HG03571 (cell line): ENCODE measurements around the gene PEDS1.
"Not testable (repeated sequence)": the region's sequence is repeated elsewhere in the genome, so short reads cannot be mapped to it uniquely, and the experiment has no call there.

Experiments
- ATAC-seq: cut with Tn5 transposase; IDR thresholded peaks from one replicate; pipeline ENCODE4 v1.9.1; 2021; ENCODE audit not compliant: unreplicated experiment

Gene PEDS1

DNA sequence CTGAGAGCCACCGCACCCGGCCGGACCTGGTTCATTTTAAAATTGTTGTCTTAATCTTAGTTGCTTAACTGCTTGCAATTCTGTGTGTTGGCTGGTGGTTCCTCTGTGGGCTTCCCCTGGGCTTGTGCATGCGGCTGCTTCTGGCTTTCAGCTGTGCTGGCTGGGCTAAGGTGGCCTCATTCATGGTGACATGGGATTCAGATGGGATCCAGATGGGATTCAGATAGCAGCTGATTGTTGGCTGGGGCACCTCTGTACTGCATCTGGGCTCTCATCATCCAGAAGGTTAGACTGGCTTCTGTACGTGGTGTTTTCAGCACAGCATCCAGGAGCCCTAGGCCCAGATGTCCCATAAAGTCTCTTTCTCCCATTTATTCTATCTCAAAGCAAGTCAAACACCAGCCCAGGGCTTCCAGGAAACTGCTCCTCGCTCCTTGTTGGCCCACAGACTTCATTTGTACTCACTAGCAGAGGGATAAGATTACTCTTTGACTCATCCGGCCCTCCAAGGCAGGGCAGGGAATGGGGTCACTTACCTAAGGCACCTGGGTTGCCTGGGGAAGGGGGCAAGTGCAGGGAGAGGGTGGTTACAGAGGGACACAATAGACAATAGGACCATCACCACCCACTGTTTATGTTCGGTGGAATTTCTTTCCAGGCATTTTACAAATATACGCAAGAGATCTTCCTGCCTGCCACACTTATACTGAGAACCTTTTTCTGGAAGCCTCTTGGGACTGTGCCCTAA lies 10.2 kb upstream of the PEDS1 start:
- no peak for ATAC-seq

DNA sequence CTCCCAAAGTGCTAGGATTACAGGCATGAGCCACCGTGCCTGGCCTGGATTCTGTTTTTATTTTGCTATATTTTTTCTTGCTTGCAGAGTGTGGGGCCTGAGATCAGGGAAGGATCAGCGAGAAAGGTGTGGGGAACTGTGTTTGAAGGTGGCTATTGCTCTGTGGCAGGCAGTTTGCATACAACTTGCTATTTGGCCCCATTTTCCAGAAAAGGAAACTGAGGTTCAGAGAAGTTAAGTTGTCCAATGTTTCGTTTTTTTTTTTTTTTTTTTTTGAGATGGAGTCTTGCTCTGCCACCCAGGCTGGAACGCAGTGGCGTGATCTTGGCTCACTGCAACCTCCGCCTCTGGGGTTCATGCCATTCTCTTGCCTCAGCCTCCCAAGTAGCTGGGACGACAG lies 8.0 kb upstream of the PEDS1 start:
- not testable (repeated sequence) for ATAC-seq

DNA sequence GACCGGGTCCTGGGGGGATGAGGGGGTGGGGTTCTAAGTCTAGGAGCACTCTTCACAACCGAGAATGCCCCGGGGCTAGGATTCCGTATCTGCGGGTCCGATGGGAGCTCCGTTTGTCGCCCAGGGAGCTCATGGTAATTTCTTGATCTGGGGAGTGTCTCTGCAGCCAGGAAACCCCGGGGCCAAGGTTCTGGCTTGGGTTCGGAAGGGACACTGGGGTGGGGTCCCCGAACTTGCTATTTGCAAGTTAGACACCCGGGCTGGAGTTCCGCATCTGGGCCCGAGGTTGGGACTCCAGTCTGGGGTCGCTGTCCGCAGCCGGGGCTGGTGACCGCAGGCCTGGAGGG lies 397 bp downstream of the PEDS1 start:
- ATAC-seq: no peak

DNA sequence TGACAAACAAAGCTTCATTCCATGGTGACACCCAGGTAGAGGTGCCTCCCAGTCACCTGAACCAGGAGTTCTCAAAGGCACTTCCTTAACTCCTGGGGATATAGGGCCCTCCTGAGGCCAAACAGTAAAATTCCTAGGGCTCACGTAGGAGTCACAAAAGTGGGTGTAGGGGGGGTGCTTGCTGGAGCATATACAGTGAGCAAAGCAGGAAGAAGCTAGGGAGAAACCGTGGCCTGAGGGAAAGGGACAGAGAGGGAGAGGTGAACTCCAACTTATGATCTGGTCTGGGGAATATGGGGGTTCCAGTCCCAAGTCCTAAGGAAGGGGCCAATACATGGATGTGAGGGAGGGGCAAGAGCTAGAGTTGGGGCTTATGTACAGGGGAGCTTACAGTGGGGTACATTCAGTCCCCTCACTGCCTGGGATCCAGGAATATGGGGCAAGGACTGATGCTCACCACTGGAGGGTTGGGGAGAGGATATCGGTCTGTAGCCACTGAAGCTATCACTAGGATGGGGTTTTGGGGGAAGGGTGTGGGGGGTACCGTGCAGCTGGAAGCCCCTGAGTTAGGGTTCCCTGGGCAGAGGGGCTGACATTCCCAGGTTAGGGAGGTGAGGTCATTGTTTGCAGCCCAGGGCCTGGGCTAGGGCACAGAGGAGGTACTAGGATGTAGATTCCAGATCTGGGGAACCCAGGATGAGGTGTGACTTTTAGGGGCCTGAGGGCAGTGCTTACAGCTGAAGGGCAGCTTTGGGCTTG lies 950 bp downstream of the PEDS1 start:
- ATAC-seq: no peak

DNA sequence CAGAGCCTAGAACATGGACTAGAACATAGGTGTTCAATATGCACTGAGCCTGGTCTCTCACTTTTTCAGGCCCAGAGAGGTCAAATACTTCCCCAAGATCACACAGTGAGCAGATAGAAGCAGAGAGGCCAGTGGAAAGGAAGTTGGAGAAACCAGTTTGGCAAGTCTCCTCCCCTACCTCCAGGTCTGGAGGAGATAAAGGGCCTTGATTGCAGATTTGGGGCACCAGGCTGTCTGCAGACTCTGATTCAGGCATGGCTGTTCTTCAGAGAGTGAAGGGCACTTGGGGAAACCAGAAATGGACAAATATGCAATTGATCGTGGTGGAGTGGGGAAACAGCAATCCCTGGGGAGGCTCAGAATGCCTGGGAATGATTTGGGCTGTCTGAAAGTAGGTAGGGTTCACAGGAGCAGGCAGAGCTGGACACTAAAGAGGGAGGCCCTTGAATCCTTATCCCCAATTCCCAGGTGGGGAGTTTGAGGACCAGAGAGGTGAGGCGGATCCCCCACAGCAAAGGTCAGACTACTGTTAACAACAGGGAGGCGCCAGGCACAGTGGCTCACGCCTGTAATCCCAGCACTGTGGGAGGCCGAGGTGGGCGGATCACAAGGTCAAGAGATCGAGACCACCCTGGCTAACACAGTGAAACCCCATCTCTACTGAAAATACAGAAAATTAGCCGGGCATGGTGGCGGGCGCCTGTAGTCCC lies 2.3 kb downstream of the PEDS1 start:
- no peak for ATAC-seq

DNA sequence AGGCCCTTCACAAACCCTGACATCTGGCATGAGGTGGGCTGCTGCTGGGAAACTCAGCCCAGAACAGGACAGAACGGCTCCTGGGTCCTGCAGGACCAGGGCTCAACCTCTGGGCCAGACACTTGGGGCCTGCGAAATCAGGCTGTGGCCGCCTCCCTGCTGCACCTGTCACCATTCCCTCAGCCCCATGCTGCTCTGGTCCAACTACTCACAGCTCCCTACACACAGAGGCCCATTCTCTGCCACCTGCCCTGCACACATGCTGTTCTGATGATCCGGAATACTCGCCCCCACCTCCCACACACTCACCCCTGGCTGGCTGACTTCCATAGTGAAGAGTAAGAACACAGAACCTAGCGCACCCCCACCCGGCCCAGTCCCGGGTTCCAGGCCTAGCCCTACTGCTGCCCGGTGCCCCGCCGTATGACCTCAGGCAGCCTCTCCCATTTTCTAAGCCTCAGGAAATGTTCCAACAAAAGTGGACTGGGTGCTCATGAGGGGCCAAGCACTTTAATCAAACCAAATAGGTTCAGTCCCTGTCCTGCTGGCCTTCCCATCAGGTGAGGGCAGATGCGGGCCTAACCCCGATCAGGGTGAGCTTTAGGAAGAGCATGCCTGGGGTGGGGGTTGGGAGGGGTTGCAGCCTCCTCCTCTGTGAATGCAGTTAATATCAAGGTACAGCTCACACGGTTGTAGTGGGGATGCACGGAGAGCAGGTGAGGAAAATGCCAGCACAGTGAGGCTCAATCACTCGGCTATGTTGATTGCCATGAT lies 3.9 kb downstream of the PEDS1 start:
- ATAC-seq: no peak

DNA sequence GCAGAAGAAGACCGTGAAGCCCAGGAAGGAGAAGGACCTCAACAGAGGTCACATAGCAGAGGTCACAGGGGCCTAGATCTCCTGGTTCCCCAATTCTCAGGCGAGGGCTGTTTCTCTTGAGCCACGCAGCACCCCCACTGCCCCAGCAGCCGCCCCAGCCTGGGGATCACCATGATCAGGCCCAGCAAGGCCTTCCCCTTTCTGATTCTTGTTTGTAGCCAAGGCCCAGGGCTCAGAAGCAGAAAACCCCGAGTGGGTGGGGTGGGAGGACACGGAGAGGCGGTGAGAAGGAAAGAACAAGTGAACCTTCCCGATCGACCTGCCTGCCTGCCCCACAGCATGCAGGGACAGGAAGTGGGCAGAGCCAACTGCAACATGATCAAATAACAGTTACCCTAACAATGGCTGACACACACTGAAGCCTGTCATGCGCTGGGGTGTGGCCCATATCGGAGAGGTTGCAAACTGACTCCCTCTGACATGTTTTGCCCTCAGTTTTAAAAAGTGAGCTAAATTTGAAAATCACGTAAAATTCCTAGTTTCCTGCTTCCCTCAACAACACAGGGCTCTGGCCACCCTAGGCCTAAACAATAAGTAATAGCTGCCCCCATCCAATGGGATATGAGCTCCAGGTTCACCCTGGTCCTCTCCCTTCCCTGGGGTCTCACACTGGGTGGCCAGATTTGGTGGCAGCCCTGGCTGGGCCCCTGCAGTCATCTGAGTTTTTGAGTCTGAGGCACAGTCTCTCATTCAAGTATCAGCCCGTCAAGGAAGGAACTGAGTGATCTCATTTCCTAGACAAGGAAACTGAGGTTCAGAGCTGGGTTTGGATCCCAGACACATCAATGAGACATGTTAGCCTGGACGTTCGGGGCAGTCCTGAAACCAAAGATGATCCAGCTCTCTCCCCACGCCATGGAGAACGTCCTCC lies 6.5 kb downstream of the PEDS1 start:
- ATAC-seq: peak; percentile 76

DNA sequence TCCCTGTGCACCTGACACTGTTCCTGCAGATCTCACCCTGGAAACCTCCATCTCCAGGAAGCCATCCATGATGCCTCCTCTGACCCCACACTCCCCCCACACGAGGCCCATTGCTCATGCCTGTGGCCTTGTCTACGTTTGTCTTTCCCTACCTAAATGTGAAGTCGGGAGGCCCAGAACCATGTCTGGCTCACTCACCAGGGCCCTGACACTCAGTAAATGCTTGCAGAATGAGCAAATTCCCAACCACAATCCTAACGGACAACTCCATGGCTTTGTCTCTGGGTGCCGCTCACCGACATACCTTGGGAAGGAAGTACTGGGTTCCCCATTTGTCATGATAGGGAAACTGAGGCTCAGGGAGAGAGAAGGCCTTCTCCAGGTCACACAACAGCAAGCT lies 7.3 kb downstream of the PEDS1 start:
- ATAC-seq: no peak

DNA sequence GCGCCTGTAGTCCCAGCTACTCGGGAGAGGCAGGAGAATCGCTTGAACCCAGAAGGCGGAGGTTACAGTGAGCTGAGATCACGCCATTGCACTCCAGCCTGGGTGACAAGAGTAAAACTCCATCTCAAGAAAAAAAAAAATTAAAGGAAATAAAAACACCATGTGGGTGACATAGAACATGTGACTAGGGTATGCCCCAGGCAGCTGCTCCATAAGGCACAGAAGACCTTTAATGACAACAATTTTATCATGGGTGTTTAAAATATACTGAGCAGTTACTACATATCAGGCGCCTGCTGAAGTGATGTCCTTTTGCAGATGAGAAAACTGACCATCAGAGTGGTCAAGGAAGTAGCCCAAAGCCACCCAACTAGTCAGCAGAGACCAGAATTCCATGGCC lies 8.0 kb downstream of the PEDS1 start:
- no peak for ATAC-seq

DNA sequence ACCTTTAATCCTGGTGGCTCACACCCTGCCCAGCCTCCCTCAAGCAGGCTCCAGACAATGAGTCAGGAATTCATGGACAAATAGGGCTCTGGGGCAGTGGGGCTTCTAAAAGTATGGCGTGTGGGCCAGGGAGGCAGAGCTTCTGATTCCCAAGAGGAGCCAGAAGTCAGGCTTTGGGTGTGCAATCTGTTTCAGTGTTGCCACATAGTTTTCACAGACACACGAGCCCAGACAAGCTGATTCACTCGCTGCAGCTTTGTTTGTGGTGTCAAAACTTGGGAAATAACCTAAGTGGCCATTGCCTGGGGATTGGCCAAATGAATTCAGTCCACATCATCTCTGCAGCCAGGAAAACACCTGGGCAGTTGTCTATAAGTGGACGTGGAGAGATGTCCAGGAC lies 9.2 kb downstream of the PEDS1 start:
- ATAC-seq: no peak

DNA sequence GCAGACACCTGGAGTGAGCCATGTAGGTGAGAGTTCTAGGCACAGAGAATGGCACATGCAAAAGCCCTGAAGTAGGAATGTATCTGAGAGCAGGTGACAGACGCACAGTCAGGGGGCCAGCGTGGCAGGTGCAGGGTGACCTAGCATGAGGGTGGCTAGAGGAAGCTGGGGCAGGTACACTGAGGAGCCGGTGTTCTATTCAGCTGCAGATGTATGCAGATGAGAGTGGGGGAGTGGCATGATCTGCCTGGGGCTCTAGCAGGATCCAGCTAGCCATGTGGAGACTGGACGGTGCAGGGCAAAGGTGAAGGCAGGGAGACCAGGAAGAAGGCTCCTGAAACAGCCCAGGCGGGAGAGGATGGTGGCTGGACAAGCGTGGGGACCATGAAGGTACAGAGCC lies 10.7 kb downstream of the PEDS1 start:
- no peak for ATAC-seq

DNA sequence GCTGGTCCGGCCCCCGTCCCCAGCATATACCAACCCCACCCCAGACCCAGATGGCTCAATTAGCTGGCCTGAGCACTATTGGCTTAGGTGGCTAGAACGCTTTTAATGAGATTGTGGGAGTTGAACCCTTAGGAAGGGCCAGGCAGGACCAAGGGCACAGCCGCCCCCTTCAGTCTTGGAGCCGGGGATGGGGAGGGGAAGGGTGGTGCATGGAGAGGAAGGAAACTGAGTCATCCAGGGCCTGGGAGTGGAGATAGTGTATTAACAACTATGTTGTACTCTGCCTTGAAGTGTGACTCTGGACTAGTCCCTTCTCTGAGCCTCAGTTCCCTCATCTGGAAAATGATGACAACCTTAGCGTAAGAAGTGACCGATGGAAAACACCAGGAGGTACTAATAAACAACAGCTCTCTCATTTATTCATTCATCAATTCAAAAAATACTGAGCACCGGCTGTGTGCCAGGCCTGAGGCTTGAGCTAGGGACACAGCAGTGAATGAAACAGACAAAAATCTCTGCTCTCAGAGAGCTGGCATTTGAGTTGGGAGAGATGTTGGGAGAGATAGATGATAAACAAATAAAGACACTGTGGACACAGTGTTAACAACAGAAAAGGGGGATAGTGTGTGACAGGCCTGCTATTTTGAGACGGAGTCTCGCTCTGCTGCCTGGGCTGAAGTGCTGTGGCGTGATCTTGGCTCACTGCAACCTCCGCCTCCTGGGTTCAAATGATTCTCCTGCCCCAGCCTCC lies 11.5 kb downstream of the PEDS1 start:
- no peak for ATAC-seq

DNA sequence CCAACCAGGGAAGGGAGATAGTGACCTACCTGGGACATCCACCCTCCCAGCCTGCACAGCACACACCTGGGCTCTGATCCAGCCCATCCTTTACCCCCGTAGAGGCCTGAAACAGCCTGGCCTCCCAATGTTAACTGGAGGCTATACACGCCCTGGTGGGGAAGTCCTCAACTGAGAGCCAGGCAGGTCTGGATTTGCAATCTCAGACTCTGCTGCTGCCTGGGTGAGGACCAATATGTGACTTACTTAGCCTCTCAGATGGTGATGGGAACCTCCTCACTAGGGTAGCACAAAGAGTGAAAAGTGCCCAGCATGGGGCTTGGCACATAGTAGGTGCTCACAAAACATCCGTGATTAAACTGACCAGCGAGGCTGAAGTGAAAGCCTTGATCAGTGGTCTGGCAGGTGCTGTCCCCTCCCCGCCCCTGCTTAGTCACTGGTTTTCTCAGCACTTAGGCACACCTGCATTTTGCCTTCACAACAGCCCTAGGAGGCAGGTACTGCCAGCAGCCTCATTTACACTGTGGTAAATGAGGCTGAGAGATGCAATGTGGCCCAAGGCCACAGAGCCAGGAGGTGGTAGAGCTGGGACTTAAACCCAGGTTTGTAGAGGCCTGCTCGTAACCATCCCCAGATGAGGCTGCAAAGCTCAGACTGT lies 12.4 kb downstream of the PEDS1 start:
- no peak for ATAC-seq

DNA sequence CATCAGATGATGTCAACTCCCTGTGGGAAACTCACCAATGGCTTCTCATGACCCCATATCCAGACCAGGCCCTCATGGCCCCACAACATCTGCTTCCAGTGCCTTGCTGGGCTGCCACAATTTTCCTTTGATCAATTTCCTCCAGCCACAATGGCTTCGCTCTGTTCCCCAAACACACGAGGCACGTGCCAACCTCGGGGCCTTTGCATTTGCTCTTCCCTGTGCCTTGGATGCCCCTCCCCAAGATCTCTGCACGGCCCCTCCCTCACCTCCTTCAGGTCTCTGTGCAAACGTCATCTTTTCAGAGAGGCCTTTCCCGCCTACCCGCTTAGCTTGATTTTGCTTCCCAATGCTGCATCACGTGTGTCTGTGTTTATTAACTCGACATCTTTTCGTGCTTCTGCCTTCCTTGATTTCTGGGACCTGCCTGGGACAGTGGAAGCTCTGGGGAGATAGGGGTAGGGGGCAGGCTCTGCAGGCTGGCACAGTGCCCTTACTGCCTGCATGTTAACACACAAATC lies 13.1 kb downstream of the PEDS1 start:
- no peak for ATAC-seq

DNA sequence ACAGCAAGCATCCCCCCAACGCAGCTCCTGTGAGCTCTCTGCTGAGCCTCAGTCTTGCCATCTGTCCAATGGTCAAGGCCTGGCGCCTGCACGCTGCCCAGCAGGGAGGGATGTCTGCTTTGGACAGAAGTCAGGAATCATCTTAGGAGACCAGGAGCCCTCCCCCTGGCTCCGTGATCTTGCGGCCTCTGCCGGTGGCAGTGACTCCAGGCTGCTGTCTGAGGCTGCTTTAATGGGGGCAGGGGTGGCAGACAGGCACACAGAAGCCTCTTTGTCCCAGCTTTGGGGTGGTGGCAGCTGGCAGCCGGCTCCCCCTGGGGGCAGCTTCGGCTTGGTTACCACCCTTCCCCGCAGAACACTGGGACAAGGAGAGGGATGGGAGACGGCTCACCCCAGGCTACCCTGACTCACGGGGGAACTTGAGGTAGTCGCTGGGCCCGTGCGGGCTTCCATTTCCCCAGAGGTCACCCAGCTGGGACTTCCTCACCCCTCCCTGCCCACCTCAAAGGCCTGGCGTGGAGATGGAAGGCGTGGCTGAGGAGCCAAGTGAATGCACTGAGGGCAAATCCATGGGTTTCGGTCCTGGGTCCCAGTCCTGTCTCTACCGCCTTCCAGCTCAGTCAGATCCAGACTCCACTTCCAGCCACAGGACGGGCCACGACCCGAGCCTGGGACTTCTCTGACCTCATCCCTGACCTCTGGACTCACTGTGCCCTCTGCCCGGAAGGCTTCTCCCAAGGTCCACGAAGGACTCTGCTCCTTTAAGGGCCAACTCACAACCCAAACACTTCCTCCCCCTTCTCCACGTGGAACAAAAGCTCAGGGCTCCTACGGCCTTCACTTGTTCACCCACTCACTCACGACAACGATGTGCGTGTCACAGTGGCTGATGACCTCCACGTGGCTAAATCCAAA lies 14.8 kb downstream of the PEDS1 start:
- no peak for ATAC-seq

DNA sequence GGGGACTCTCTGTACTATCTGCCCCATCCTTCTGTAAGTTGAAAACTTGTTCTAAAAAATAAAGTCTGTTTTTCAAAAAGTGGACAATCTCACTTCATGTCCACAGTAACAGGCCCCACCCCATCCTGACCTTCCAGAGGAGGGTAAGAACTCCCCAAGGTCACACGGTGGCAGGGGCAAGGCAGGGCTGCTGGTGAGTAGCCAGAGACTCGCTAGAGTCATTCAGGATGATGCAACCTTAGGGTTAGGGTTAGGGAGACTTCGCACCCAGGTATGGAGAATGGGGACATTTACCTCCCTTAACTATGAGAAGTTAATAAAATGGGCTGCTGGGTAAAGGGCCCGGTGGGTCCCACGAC lies 15.4 kb downstream of the PEDS1 start:
- ATAC-seq: no peak

DNA sequence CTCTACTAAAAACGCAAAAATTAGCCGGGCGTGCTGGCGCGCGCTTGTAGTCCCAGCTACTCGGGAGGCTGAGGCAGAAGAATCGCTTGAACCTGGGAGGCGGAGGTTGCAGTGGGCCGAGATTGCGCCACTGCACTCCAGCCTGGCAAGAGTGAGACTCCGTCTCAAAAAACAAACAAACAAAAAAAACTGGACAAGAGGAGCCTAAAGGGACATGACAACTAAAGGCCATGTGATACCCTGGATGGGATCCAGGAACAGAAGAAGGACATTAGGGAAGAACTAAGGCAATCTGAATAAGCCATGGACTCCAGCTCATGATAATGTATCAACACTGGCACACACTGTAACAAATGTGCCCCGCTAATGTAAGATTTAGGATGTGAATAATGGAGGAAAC lies 15.8 kb downstream of the PEDS1 start:
- not testable (repeated sequence) for ATAC-seq
